HG03457 (cell line): ENCODE results near the gene WNT8A.

Experiments
- ATAC-seq: cut with Tn5 transposase; IDR thresholded peaks from one replicate; pipeline ENCODE4 v1.9.1; 2021; ENCODE audit warnings: moderate number of reproducible peaks; ENCODE audit not compliant: unreplicated experiment

Gene WNT8A

DNA sequence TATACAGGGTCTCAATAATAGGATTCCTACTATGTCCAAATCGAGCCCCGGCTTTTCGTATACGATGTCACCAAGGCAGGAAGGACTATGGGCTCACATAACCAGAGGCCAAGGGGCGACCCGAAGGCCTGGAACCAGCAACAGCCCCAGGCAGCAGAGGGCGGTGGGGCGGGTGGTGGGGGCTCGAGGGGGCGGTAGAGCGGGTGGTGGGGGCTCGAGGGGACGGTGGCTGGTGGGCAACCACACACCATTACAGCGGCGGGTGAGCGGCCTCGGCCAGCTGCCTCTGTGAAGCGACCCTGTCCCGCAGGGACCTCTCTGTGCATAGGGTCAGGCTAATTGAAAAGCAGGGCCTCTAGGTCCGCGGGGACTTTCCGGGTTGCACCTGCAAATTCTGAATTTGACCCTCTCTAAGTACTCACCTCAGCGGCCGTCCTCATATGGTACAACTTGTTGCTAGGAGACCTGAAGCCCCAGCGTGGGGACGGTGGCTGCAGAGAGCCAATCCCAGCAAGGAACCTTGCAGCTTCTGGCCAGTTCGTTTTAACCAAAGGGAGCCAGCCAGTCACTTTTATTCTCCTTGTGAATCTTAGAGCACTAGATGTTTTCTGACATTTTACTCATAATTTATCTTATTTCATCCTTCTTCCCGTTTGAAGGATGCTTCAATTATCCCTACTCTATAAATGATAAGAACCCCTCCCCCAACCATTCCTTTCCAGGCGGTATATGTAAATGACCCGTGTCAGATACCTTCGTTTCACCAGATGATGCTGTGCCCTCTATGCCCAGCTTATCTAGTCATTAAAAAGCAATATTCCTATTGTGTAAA, 55.3 kb downstream of the WNT8A start, which contains the start of gene NME5:
NME5 (minus strand) TSS at position 480 of the 832 bp plus-strand sequence. CDS start 648 bp downstream, outside the sequence.
- ATAC-seq = no peak

DNA sequence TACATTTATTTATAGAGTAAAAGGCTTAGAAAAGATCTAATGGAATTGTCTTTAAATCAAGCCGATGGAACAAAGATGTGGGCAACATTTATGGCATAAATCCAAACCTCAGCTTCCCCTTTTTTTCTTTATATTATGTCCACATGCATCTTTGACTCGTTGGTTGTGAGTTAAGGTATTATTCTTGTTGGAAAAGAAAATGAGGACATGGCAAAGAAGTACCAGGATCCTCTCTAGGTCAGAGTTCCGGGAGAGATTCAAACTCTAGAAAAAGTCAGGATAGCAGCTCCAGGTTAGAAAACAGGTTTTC, 55.9 kb downstream of the WNT8A start:
- ATAC-seq = no peak

DNA sequence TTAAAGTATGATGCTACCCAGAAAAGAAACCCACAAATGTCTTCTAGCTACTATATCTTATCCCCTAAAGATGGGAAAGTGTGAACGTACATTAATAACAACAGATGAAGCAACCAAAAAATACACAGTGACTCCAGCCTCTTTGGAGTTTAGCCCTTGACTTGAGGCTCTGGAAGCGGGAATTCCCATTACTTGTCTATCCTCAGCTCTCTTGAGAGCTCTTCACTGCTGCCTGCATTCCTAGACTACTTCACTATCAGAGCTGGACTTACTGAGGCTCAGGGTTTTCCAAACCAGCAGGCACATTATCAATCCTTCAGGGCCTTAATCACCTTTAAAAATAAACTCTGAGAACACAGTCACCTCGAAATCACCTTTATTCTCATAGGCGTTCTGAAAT, 56.4 kb downstream of the WNT8A start:
- ATAC-seq = no peak
